Stimulated activated naive CD4-positive, alpha-beta T cell treated with Interleukin-2 at 50 U/mL for 16 hours (primary cell): ENCODE data around the gene OR52B2.
"Not testable (repeated sequence)": the region's sequence is repeated elsewhere in the genome, so short reads cannot be mapped to it uniquely, and the experiment has no call there.

Experiments
- DNase-seq: peaks from one replicate; lab custom pipeline; 2025; lab: John Stamatoyannopoulos, UW

OR52B2 gene

GRCh38 chr11:6152126-6152525, 18.0 kb downstream of the OR52B2 start:
- no peak for DNase-seq

- DNase-seq, result no peak
These were observed 19.0 kb downstream of the OR52B2 start for GRCh38 chr11:6151117-6151516.

GRCh38 chr11:6143737-6144136, 26.4 kb downstream of the OR52B2 start:
- DNase-seq, result not testable (repeated sequence)

- DNase-seq, result no peak
These were observed 27.2 kb downstream of the OR52B2 start for GRCh38 chr11:6142936-6143335.

- DNase-seq, result not testable (repeated sequence)
These were observed 34.2 kb downstream of the OR52B2 start for GRCh38 chr11:6135936-6136335.

GRCh38 chr11:6132431-6132830, 37.7 kb downstream of the OR52B2 start:
- DNase-seq, result no peak

GRCh38 chr11:6129635-6130034, 40.5 kb downstream of the OR52B2 start:
- DNase-seq, result no peak

- no peak for DNase-seq
These were observed 41.1 kb downstream of the OR52B2 start for GRCh38 chr11:6129011-6129410.

GRCh38 chr11:6127881-6128280, 42.2 kb downstream of the OR52B2 start:
- DNase-seq, result no peak

GRCh38 chr11:6124245-6124644, 45.9 kb downstream of the OR52B2 start:
- no peak for DNase-seq
